EH (cell line): Measurements from ENCODE around the gene NCMAP.

ENCODE experiments used
- DNase-seq: peaks from one replicate; pipeline ENCODE4 v3.0.0-alpha.2; 2015; ENCODE audit warnings: low read depth

The NCMAP gene

GRCh38 chr1:24570265-24571125, 14.6 kb downstream of the NCMAP start:
- no peak for DNase-seq

- DNase-seq = no peak
Measured at GRCh38 chr1:24572301-24572700, 16.4 kb downstream of the NCMAP start.

GRCh38 chr1:24575905-24576587, 20.2 kb downstream of the NCMAP start:
- no peak for DNase-seq

DNA sequence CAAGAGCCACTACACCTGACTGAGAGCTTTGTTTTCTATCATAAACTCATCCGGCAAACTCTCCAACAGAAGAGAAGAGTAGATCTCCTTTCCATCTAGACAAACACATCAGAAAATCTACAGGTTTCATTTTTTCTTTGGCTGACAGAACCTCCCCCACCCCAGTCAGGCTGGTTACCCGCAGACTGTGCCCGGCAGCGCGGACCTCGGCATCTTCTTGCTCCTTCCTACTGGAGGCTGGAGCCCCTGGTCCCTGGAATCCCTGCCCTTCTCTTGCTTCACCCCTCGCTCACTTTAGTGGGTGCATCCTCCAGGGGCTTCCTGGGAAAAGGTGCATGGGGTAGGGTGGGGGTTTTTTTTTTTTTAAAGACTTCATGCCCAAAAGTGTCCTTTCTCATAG, 23.0 kb downstream of the NCMAP start:
- no peak for DNase-seq

DNA sequence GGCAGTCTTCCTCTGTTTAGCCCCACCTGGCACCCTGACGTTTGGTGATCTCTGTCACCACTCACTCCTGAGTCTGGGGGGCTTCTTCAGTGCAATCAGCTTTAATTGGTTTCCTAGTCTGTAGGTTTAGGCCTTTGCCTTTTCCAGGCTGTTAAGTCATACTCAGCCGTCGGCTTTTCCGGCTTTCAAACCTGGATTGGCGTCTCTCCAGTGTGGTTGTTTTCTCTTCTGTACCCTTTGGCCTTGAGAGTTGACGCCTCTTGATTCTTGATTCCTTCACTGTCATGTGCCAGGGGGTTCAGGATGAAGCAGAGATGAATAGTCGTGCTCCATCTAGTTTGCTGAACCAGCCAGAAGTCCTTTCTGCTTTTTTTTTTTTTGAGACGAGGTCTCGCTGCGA, 24.9 kb downstream of the NCMAP start:
- no peak for DNase-seq

GRCh38 chr1:24584171-24584647, 28.3 kb downstream of the NCMAP start:
- DNase-seq = no peak

DNA sequence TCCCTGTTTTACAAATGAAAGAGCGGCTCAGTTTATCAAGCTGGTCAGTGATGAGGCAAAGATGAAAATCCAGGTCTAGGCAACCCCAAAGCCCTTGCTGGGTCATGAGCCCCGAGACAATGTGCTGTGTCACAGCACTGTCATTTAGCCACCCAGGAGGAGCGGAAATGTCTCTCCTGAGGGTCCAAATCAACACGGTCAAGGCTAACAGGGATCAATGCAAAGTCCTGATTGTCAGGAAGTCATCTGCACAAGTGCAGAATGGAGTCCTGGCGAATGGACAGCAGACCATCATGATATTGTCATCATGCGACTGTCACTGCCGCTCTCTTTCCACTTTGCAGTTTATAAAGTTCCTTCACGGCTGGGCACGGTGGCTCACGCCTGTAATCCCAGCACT, 30.2 kb downstream of the NCMAP start:
- no peak for DNase-seq

DNA sequence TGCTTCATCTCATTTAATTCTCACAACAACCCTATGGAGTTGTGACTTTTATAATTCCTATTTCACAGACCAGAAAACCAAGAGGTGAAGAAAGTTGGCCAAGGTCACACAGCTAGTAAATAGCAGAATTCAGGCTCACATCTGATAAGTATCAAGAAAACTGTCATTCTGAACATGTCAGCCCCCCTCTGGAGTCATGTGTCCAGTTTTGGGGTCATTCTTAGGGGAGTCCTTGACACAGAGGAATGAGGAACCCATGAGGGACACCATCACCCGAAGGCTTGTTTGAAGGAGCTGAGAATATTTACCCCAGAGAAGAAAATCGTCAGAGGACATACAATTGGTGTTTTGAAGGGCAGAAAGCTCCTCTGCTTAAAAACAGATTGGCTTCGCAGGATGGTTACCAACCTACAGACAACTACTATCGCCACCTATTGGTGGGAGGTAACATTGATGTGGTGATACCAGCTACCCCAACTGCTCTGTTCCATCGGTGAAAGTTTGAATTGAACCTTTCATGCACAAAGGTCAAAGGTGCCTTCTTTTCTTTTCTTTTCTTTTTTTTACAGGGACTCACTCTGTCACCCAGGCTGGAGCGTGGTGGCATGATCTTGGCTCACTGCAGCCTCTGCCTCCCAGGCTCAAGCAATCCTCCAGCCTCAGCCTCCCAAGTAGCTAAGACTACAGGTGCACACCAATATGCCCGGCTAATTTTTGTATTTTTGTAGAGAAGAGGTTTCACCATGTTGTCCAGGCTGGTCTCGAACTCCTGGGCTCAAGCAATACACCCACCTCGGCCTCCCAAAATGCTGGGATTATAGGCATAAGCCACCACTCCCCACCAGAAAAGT, 31.3 kb downstream of the NCMAP start:
- peak; percentile 70 for DNase-seq

- no peak for DNase-seq
Measured at GRCh38 chr1:24588573-24588972, 32.7 kb downstream of the NCMAP start.

GRCh38 chr1:24589200-24589599, 33.3 kb downstream of the NCMAP start:
- no peak for DNase-seq

DNA sequence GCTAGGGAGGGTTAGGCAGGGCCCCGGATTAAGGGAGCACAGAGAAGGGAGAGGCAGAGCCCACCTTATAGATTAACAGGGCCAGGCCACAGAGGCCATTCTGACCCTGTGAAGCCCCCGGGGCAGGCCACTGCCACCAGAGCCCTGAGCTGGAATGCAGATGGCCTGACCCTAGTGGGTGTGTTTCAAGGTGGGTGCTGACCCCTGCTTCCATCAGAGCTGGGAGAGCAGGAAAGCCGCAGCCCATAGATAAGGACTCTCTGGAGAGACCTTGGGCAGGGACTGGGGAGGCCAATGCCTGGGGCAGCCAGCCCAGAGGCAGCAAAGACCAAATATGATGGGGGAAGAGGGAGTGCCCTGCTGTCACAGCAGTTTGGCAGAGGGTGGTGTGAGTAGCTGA, 35.9 kb downstream of the NCMAP start:
- no peak for DNase-seq

DNA sequence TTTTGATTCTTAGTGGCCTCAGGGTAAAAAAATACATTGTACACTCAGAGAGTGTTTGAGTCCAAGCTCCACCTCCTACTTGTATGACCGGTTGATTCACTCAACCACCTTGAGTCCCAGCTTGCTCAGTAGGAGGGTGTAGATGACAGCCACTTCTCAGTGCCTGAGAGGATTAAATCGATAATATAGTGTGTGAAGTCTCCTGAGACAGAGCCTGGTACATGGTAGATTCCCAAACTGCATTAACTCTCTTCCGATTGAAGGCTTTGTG, 38.4 kb downstream of the NCMAP start:
- DNase-seq = no peak

- peak; percentile 21 for DNase-seq
Measured at GRCh38 chr1:24596401-24596880, 40.6 kb downstream of the NCMAP start.

DNA sequence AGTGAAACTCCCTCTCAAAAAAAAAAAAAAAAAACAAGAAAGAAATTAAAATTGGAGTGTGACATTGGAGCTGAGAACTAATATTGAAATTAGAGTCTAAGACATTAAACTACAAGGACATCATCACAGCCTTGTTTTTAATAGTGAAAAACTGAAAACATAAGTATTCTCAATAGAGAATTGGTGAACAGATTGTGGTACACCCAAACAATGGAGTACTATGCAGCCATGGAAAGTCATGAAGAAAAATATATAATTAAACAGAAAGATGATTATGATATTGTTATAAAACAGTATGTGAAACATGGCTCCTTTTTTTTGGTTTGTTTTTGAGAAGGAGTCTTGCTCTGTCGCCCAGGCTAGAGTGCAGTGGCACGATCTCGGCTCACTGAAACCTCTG, 43.4 kb downstream of the NCMAP start:
- no peak for DNase-seq

DNA sequence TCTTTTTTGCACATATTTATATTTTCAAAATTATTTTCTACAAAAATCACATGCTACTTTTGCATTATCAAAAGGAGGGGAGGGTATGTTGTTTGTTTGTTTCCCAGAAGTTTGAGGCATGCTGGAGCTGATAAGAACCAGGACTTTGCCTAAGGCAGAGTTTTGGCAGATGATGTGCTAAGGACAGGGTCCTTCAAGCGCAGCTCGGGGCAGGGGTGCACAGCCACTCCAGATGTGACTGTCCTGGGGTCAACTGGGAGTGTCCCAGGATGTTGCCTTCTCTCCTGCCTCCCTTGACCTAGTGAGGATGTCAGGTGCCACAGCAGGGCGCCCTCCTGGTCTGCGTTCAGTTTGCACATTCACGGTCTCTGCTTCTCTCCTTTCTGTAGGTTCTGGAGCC, 44.7 kb downstream of the NCMAP start:
- no peak for DNase-seq

- no peak for DNase-seq
Measured at GRCh38 chr1:24605534-24606295, 49.8 kb downstream of the NCMAP start.

DNA sequence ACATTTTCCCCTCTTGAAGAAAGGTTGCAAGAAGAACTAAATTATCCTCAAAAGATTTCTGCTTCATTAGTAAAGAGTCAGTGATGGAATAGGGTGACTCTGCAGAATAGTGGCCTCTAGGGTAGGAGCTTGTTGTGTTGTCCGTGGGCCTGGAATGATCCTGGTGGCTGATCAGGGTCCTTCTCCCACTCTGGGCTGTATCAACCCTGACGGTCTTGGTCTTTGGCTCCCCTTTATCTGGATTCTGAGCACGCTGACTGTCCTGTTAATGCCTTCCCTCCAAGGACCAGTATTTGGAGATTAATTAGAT, 50.4 kb downstream of the NCMAP start:
- DNase-seq = no peak

DNA sequence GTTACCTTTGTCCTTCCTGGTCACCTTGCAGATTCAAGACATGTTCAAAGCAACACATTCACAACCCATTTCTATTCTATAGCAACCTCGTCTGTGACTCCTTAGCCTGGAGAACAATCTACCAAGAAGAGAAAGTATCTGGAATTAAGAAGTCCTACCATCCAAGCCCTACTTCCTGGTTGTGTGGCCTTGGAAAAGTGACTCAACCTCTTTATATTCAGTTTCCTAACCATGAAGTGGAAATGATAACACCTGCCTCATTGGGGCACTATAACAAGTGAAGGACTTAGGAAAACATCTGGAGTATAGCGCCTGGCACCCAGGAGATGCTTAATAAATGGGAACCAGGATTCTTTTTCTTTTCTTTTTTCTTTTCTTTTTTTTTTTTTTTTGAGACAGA, 50.7 kb downstream of the NCMAP start:
- no peak for DNase-seq

GRCh38 chr1:24609949-24610517, 54.1 kb downstream of the NCMAP start:
- DNase-seq = no peak

- DNase-seq = no peak
Measured at GRCh38 chr1:24619376-24619775, 63.5 kb downstream of the NCMAP start.

DNA sequence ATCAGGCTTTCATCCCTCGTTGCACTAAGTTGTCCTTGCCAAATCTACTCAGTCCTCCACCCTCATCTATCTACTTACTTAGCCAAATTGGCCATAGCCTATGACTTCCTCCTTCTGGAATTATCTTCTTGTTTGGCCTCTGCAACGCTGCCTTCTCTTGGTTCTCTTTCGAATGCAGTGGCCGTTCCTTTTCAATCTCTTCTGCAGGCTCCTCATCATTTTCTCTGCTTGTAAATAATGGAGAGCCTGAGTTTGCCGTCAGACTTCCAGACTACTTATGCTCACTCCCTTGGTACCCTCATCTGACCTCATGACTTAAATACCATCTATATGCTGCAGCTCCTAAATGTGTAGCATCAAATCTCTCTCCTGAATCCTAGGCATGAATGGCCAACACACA, 64.8 kb downstream of the NCMAP start:
- DNase-seq = no peak

- peak; percentile 63 for DNase-seq
Measured at GRCh38 chr1:24621121-24621520, 65.2 kb downstream of the NCMAP start.
